PC-3 (cell line): ENCODE data around the gene TOR2A.

Experiments
- EZH2 ChIP-seq: fragments of 300-600 bp; sonication (generic); IDR thresholded peaks from one replicate; pipeline ENCODE4 v1.6.1; 2017; ENCODE audit warnings: antibody characterized with exemption, mild to moderate bottlenecking, low read length; ENCODE audit not compliant: unreplicated experiment
- TF ChIP-seq, protein P1 (sequence below): fragments of 300-600 bp; sonication (generic); conservative IDR thresholded peaks from 2 replicates; pipeline ENCODE4 v1.5.1; 2017; ENCODE audit warnings: antibody characterized with exemption, low read depth, mild to moderate bottlenecking, low read length

DNA sequence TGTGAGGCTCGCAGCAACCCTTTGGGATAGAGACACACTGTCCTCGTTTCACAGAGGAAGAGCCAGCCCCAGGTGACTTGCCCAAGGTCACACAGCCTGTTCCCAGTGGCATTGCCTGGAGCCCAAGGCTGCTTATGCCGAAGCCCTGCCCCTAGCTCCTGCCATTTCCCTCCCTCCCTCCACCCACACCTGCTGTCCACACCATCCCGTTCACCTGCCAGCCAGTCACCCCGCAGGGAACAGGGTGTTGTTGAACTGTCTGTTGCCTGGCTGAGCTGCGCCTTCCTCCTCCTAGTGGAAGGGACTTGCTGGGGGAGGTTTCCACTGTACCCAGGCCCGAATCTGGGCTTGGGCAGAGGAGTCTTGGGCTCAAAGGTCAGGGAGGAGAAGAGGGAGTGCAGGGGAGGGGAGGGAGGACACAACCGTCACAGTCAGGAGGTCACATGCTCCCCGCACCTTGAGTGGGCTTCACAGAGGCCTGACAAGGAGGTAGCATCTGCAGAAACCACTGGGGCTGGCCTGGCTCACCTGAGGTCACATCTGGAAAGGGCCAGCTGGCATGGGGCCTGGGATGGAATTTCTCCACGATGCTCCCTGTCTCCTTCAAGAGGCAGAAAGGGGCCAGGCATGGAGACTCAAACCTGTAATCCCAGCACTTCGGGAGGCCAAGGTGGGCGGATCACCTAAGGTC lies 12.9 kb downstream of the TOR2A start:
- TF ChIP-seq, protein P1, sequence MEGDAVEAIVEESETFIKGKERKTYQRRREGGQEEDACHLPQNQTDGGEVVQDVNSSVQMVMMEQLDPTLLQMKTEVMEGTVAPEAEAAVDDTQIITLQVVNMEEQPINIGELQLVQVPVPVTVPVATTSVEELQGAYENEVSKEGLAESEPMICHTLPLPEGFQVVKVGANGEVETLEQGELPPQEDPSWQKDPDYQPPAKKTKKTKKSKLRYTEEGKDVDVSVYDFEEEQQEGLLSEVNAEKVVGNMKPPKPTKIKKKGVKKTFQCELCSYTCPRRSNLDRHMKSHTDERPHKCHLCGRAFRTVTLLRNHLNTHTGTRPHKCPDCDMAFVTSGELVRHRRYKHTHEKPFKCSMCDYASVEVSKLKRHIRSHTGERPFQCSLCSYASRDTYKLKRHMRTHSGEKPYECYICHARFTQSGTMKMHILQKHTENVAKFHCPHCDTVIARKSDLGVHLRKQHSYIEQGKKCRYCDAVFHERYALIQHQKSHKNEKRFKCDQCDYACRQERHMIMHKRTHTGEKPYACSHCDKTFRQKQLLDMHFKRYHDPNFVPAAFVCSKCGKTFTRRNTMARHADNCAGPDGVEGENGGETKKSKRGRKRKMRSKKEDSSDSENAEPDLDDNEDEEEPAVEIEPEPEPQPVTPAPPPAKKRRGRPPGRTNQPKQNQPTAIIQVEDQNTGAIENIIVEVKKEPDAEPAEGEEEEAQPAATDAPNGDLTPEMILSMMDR = no peak
- no peak for TF ChIP-seq EZH2
